PC-9 (cell line): ENCODE measurements around the gene RFC4.

Experiments used
- EZH2 ChIP-seq: fragments of 200-600 bp; sonication (generic); IDR thresholded peaks from 2 replicates; pipeline ENCODE4 v1.8.0; 2017; ENCODE audit warnings: antibody characterized with exemption, low read depth
- TF ChIP-seq, protein P1 (sequence below): fragments of 200-600 bp; sonication (generic); conservative IDR thresholded peaks from 2 replicates; pipeline ENCODE4 v1.6.1; 2017; ENCODE audit warnings: mixed run types, antibody characterized with exemption, mild to moderate bottlenecking, moderate library complexity

DNA sequence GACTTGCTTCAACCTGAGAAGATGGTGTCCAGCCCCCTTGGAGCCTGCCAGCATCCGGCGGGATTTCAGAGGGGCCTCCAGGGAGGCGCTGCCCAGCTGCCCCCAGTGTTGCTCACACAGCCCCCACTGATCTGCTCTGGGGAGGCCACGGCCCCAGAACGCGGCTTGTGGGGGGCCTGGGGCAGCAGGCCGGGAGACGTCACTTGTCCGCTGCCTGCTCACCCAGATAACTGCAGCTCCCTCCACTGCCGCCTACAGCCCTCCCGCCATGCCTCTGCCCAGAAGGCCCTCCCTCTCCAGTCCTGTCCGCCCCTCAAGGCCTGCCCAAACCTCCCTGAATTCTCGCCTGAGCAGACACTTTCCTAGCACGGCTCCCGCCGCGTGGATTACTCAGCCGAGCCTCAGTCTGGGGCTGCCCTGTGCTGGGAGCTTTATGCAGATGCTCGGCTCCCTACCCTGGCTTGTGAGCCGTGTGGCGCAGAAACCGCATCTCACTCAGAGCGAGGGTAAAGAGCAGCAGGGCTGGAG is 19.1 kb upstream of the RFC4 start:
- TF ChIP-seq, protein P1, sequence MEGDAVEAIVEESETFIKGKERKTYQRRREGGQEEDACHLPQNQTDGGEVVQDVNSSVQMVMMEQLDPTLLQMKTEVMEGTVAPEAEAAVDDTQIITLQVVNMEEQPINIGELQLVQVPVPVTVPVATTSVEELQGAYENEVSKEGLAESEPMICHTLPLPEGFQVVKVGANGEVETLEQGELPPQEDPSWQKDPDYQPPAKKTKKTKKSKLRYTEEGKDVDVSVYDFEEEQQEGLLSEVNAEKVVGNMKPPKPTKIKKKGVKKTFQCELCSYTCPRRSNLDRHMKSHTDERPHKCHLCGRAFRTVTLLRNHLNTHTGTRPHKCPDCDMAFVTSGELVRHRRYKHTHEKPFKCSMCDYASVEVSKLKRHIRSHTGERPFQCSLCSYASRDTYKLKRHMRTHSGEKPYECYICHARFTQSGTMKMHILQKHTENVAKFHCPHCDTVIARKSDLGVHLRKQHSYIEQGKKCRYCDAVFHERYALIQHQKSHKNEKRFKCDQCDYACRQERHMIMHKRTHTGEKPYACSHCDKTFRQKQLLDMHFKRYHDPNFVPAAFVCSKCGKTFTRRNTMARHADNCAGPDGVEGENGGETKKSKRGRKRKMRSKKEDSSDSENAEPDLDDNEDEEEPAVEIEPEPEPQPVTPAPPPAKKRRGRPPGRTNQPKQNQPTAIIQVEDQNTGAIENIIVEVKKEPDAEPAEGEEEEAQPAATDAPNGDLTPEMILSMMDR: no peak
- TF ChIP-seq EZH2: no peak
